H7 (cell line): ENCODE data around the gene ATP1A2. TPM values are rescaled to one million over a fixed set of nuclear protein-coding genes. Genes with fewer than 3 reads are reported as not detected.
A peak's percentile ranks its signal among the peaks of the same experiment; 100 is the strongest.

Experiments used
- DNase-seq: peaks from one replicate; pipeline ENCODE4 v3.0.0; 2012
- H3K27me3 ChIP-seq: 2 replicates; pipeline ENCODE4 v1.6.0; 2011; ENCODE audit warnings: mild to moderate bottlenecking, low read length; ENCODE audit not compliant: control insufficient read depth, insufficient read depth
- H3K36me3 ChIP-seq: replicated peaks from 2 replicates; pipeline ENCODE4 v1.5.1; 2011; ENCODE audit warnings: low read length; ENCODE audit not compliant: control insufficient read depth, insufficient read depth
- H3K4me3 ChIP-seq: 2 replicates; pipeline ENCODE4 v1.5.1; 2011; ENCODE audit warnings: low read depth, mild to moderate bottlenecking, control low read depth, low read length, moderate library complexity; ENCODE audit not compliant: insufficient read depth
- total RNA-seq: library from RNA; depleted of rRNA; stranded (reverse); fragments of >200 nt; shearing (Covaris generic); gene quantifications from 2 replicates; pipeline ENCODE4 v1.2.3, GENCODE V29; 2014

Gene ATP1A2
- total RNA-seq, 1 experiment from 2014 or later, result 14.5 TPM

DNA sequence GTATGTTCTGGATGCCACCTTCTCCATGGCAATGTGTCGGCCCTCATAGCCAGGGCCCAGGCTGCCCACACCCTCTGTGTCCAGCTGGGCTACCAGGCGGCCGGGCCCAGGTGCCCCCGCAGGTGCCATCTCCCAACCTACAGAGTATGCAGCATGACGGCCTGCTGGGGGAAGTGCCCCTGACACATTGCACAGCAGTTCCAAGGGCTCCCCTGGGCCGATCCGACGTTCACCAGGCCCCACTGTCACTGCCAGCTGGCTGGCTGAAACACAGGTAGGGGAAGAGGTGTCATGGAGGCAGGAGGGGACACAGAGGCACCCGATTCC is 22.5 kb upstream of the ATP1A2 start:
- no peak for DNase-seq
- peaks cover 10% of the 10 kb centered on the region for H3K36me3 ChIP-seq

DNA sequence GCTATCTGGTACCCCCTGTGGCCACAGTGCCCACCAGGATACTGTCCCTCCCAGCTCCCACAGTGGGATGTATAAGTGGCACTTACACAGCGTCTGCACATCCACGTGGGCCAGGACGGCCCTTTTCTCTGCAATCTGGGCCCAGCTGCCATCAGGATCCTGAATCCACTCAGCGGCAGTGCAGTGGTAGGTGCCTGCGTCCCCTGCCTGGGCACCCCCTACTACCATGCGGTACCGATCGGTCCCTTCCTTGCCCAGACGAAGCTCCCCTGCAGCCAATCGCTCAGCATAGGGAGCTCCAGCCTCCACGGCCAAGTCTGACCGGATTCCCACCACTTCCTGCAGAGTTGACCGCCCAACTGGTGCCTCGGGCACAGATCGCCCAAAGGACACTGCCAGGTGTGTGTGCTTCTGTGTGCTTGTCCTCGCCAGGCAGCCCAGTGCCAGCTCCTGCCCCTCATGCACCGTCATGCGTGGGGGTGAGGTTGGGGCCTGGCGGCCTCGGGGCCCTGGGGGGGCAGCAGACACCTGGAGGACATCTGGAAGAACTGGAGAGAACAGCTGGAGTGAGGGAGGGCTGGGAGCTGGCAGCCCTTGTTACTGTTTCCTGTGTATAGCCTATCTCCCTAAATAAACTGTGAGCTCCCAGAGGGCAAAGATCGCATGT is 21.8 kb upstream of the ATP1A2 start:
- H3K36me3 ChIP-seq, result peaks cover 10% of the 10 kb centered on the region
- no peaks in the 10 kb centered on the region for H3K27me3 ChIP-seq
- DNase-seq, result no peak
- H3K4me3 ChIP-seq, result no peak overlapping the region

More for the DNA sequence above, 22.5 kb upstream of the ATP1A2 start:
- H3K4me3 ChIP-seq, result no peak overlapping the region
- no peaks in the 10 kb centered on the region for H3K27me3 ChIP-seq

DNA sequence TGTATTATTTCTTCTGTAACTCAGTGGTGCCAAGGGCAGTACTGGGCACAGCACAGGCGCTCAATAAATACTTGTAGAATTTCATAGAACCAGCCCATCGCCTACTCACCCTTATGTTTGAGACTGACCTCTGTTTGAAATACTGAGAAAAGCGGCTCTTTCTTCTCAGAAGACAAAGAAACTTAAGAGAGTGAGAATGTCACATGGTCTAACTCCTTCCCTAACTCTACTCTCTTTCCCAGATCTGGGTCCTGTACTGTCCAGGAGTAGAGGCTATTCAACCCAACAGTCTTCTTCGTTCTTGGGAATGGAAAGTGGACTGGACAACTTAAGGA is 21.3 kb upstream of the ATP1A2 start:
- H3K36me3 ChIP-seq, result peaks cover 10% of the 10 kb centered on the region
- DNase-seq, result no peak
- H3K4me3 ChIP-seq, result no peak overlapping the region
- H3K27me3 ChIP-seq, result no peaks in the 10 kb centered on the region

DNA sequence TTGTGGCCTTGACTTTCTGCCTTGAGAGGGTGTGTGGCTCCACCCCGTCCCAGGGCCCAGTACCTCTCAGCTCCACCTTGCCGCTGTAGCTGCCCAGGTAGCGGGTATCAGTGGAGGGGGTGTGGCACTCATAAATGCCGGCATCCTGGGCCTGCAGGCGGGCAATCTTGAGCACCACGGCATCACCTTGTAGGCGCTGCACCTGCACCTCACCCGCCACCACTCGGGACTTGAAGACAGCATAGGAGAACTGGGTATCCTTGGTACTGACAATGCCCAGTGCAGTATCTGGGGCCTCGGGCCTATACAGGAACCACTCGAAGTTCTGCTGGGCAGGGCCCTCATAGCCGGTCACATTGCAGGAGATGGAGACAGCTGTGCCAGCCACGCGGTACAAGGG is 20.8 kb upstream of the ATP1A2 start:
- H3K27me3 ChIP-seq, result no peaks in the 10 kb centered on the region; the same call in 1 of the 2 replicates
- no peak for DNase-seq
- H3K4me3 ChIP-seq, result no peak overlapping the region
- peaks cover 10% of the 10 kb centered on the region for H3K36me3 ChIP-seq

DNA sequence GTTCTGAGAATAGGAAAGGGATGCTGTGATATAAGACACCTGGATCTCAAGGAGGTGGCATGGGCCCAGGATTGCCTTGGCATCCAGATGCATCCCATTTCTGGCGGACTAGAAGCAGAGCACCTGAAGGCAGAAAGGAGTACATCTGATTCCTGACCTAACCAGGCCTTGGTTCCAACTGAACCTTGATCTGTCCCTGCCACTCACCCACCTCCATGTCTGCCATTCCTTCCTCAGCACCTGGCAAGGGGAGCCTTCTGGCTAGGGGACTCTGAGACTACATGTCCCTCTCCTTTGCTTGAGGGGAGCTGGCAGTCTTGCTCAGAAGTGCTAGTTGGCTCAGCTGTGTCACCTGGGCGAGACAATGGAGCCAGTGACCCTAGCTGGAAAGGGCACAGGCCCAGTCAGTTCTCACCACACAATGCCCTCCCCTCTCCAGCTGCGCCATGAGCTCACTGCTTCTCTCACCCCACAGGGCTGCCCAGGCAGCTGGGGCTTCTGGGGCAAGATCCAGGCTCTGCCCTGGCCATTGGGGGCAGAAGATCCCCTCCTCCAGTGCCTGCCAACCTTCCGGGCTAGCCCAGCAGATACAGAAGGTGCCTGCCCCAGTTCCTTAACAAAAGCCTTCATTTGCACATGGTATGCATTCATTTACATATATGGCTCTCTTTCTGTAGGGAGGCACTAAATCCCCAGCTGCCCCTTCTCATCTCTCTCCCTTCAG is 20.0 kb upstream of the ATP1A2 start:
- H3K36me3 ChIP-seq, result peaks cover 10% of the 10 kb centered on the region
- DNase-seq, result peak; percentile 90
- no peak overlapping the region for H3K4me3 ChIP-seq
- no peaks in the 10 kb centered on the region; the same call in 1 of the 2 replicates for H3K27me3 ChIP-seq

DNA sequence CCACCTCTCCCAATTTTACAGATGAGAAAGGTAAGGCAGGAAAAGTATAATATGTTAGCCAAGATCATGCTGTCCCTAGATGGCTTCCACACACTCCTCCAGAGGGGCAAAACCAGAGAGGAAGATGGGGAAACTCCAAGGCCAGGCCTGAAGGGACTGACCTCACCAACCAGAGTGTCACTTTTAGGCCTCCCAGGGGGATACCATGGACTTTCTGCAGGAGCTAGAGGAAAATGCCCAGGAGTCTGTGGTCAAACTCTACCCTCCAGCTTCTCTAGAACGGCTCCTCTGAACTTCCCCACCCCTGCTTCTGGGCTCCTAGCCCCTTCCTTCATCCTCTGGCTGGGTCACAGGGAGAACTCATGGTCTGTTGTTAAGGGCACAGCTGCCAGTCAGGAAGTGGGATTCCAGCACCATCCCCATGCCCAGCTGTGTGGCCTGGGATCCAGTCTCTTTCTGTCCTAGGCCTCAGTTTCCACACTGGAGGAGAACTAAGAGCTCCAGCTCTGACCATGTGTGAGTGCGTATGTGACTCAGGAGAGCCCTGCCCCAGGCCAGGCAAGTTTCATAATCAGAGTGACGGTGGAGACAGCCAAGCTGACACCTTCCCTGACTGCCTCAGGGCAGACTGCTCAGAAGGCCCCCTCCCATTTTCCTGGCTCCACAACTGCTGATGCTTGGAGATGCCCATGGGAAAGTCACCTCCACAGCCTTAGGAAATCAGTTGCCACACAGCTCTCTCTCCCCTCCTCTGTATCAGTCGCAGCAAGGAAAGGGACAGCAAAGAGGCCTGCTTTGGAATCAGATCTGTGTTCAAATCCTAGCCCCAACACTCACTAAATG is 19.1 kb upstream of the ATP1A2 start:
- Histone ChIP-seq H3K36me3 (peaks cover 8% of the 10 kb centered on the region), H3K4me3 (no peak overlapping the region), H3K27me3 (no peaks in the 10 kb centered on the region; the same call in 1 of the 2 replicates)
- no peak for DNase-seq

DNA sequence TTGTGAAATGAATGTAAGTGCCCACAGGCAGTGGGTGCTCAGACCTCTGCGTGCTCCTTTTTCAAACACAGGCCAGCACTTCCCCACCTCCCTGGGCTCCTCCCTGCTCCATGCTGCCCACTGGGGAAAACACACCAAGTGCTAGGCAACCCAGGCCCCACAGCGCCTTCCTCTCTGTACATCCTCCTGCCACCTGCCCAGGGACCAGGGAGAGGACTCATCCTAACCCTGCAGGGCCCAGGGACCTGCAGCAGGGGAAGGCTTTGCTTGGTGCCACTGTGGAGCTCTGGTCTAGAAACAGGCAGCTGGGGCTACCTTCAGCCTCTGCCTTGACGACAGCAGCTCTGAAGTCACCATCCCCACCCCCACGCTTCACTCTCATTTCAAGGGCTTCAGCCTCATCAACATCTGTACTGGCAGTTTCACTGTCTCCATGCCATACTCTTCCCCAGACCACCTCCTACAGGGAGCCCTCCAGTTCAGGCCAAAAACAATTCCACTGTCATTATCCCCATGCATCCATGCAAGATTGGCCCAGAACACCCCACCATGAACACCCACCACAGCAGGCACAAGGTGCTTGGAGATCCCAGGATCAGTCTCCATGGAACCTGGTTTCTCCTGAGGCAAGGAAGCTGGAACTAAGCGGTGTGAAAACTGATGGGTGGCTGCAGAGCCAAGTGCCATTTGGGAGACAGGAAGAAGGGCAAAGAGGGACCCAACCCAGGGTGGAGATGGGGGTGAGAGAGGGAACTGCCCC is 18.2 kb upstream of the ATP1A2 start:
- Histone ChIP-seq H3K27me3 (no peaks in the 10 kb centered on the region; the same call in 1 of the 2 replicates), H3K36me3 (peaks cover 4% of the 10 kb centered on the region), H3K4me3 (peak overlapping the region; percentile 70)
- no peak for DNase-seq

DNA sequence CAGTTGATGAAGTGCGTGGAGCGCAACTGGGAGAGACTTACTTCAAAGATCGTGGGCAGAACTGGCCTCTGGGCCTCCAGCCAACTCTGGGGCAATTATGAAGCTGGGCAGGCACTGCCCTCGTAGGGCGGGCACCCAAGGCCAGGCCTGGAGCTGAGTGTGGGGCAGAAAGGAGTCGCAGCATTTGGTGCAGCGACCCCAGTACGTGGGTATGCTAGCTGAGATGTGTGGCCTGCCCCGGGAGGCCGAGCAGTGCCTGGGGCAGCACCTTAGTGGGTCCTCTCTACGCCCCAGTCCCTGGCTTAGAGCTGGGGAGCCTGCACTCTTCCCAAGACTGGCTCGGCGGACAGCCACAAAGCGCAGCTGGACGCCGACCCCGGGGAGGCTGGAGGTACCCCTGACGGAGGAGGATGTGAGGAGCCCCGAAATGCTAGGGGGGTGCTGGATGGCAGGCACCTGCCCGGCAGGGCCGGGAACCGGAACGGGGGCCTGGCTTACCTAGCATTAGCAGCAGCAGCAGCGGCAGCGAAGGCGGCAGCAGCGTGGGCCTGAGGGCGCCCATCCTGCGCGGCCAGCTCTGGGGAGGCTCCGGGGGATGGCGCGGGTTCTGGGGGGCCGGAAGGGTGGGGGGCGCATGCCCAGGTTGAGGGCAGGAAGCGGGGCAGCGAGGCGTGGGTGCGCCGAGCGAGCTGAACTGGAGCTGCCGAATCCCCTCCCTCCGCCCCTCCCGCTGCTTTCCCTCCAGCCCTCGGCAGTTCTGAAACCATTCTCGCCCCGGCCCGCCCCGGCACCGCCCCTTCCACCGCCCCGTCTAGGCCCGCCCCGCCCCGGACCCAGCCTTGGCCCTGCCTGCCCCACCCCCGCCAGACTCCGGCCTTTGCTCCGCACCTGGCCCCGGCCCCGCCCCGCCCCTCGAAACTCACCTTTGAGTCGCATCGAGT is 17.4 kb upstream of the ATP1A2 start, which contains the start of gene IGSF8:
IGSF8 (minus strand) TSS at position 709 of the 941 bp plus-strand sequence; CDS start at position 562, 147 bp downstream.
- peak within 1 kb of the TSS; percentile 70 for H3K4me3 ChIP-seq
- H3K36me3 ChIP-seq, result peaks cover 4% of the 10 kb centered on the region; the same call in 1 of the 2 replicates
- DNase-seq, result peak; percentile 98
- H3K27me3 ChIP-seq, result no peaks in the 10 kb centered on the region; the same call in 1 of the 2 replicates

DNA sequence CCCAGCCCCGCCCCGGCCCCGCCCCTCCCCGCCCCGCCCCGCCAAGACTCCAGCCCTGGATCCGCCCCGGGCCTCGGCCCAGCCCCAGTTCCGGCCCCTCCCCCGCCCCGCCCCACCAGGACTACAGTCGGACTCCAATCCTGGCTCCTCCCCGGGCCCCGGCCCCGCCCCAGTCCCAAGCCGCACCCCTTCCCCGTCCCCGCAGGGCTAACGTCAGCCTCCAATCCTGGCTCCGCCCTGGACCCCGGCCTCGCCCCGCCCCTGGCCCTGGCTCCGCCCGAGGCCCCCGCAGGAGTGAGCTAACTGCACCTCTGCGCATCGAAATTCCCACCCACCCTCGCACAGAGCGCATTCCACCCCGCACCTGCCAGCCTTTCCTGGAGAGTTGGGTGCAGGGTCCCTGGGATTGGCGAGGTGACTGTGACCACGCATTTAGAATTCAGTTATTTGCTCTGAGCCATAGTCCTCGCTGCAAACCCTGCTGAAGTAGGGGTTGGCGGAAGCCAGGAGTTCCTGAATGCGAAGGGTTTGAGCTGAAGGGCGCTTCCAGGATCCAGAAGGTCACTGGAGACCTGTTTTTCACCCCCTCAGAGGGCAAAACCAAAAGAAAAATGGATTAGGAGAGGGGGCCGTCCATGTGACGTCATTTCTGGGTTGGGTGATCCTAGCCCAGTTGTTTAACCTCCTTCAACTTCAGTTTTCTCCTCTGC is 16.6 kb upstream of the ATP1A2 start:
- H3K4me3 ChIP-seq, result peak overlapping the region; percentile 47
- DNase-seq, result peak; percentile 100
- no peaks in the 10 kb centered on the region; the same call in 1 of the 2 replicates for H3K27me3 ChIP-seq
- peaks cover 4% of the 10 kb centered on the region; the same call in 1 of the 2 replicates for H3K36me3 ChIP-seq

DNA sequence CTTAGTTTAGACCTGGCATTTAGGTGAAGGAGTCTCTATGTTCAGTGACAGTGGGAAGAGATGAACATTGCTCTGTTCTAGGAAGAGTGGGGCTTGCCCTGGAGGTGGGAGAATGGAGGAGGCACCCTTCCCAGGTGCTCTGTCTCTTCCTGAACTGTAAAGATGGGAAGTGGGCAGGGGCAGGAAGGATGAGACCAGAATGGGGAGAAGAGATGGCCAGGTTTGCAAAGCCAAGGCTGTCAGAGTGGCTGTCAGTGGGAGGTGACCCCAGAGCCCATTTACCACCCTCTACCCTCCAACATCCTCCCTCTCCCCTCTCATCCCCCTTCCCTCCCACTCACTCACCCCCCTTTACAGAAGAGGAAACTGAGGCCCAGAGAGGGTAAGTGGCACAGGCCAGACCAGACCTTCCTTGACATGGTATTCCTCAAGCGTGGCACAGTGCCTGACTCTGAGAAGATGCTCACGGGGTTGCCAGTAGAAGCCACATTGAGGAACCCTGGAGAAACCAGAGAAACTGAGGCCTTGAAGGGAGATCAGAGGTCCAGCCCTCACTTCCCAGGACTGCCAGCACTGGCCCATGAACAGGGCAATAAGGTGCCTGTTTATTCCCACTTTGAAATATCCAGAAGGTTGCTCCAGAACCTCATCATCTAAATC is 15.7 kb upstream of the ATP1A2 start:
- Histone ChIP-seq H3K4me3 (no peak overlapping the region), H3K27me3 (no peaks in the 10 kb centered on the region; the same call in 1 of the 2 replicates), H3K36me3 (no peaks in the 10 kb centered on the region)
- DNase-seq, result no peak

DNA sequence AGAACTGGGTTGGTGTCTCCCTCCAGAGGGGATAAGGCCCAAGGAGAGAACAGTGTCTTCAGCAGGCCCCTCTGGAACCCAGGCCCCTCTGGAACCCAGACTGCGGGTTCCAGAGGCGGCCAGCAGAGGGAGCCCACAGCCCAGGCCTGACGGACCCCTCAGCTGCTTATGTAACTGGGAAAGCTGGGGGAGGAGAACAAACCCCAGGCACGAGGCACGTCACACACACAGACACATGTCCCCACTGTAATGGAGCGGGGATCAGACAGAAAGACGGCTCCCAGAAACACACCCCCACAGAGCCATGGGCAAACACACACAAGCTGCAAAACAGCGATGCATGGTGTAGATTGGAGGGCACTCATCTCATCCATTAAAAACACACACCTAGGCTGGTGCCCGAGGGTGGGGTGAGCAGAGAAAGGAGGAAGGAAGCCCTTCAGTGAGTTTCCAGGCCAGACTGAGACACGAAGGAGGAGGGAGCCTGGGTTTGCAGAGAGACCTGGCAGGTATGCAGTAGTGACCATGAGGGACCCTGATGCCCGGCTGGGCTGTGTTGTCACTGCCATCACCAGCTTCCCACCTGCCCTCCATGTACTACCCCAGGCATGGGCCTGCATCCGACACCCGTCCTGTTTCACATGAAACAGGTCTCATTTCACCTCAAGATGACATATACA is 14.4 kb upstream of the ATP1A2 start:
- Histone ChIP-seq H3K27me3 (no peaks in the 10 kb centered on the region; the same call in 1 of the 2 replicates), H3K36me3 (no peaks in the 10 kb centered on the region), H3K4me3 (no peak overlapping the region)
- peak; percentile 95 for DNase-seq
